ENCODE data around the gene SIGLEC8. TPM values are rescaled to one million over a fixed set of nuclear protein-coding genes. Genes with fewer than 3 reads are reported as not detected.

Gene SIGLEC8
- total RNA-seq, 4 donors from 2014 or later: 0.18 to 13.2 (median 0.52) TPM

DNA sequence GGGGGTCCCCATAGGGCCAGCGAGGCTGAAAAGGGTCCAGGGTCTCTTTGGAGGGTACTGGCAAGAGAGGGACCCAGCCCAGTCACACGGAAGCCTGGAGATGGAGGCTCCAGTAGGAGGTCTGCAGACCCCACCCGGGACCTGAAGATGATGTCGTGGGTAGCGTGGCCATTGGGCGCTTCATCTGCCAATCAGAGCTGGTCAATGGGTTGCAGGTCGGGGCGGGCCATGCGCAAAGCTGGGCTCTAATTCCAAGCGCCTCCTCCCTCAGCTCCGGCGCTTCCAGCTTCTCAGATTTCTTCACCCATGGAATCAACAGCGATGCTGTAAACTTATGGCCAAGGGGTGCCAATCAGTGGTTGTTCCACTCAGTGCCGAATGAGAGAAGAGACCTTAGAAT, 32.4 kb upstream of the SIGLEC8 start:
- TF ChIP-seq POLR2A (IDR thresholded peaks at IDR 0.05) (no peak), CTCF (IDR thresholded peaks at IDR 0.05) (no peak)
- H3K4me1 ChIP-seq: no peaks in the 10 kb centered on the region
- peaks cover 0 to 7% (median 0%) of the 10 kb centered on the region in 3 donors for H3K36me3 ChIP-seq
- H3K27me3 ChIP-seq: no peaks in the 10 kb centered on the region
- no peak for DNase-seq
- no peak overlapping the region for H3K4me3 ChIP-seq
- H3K9me3 ChIP-seq: no peaks in the 10 kb centered on the region
- H3K27ac ChIP-seq: no peak overlapping the region

GRCh38 chr19:51489113-51489512, 30.9 kb upstream of the SIGLEC8 start:
- Histone ChIP-seq H3K36me3 (peaks cover 0 to 7% (median 0%) of the 10 kb centered on the region in 3 donors), H3K9me3 (no peaks in the 10 kb centered on the region), H3K27ac (no peak overlapping the region), H3K4me3 (no peak overlapping the region), H3K4me1 (no peaks in the 10 kb centered on the region), H3K27me3 (no peaks in the 10 kb centered on the region)
- DNase-seq: no peak
- TF ChIP-seq CTCF (IDR thresholded peaks at IDR 0.05) (no peak), POLR2A (IDR thresholded peaks at IDR 0.05) (no peak)

- H3K9me3 ChIP-seq: no peaks in the 10 kb centered on the region
- H3K4me1 ChIP-seq: no peaks in the 10 kb centered on the region
- H3K27me3 ChIP-seq: no peaks in the 10 kb centered on the region
- DNase-seq: no peak
- no peak overlapping the region for H3K27ac ChIP-seq
- H3K4me3 ChIP-seq: no peak overlapping the region
- TF ChIP-seq CTCF (IDR thresholded peaks at IDR 0.05) (no peak), POLR2A (IDR thresholded peaks at IDR 0.05) (no peak)
- peaks cover 0 to 11% (median 0%) of the 10 kb centered on the region in 3 donors for H3K36me3 ChIP-seq
These were observed 30.2 kb upstream of the SIGLEC8 start for GRCh38 chr19:51488491-51488890.

GRCh38 chr19:51485960-51486660, 27.9 kb upstream of the SIGLEC8 start:
- TF ChIP-seq CTCF (IDR thresholded peaks at IDR 0.05): no peak
- no peak for TF ChIP-seq POLR2A (IDR thresholded peaks at IDR 0.05)
- H3K27me3 ChIP-seq: no peaks in the 10 kb centered on the region

GRCh38 chr19:51480590-51480989, 22.3 kb upstream of the SIGLEC8 start:
- H3K9me3 ChIP-seq: no peaks in the 10 kb centered on the region
- peak overlapping the region in 2 of 4 donors; percentile 21 to 56 for H3K4me3 ChIP-seq
- H3K27ac ChIP-seq: no peak overlapping the region
- no peaks in the 10 kb centered on the region for H3K27me3 ChIP-seq
- no peak for TF ChIP-seq POLR2A (IDR thresholded peaks at IDR 0.05)
- no peak for TF ChIP-seq CTCF (IDR thresholded peaks at IDR 0.05)
- peak in 1 of 3 donors; percentile 51 for DNase-seq
- no peaks in the 10 kb centered on the region for H3K4me1 ChIP-seq
- H3K36me3 ChIP-seq: peaks cover 0 to 8% (median 0%) of the 10 kb centered on the region in 3 donors

More at GRCh38 chr19:51485960-51486660, 27.9 kb upstream of the SIGLEC8 start:
- no peak for DNase-seq
- no peaks in the 10 kb centered on the region for H3K9me3 ChIP-seq
- H3K4me3 ChIP-seq: no peak overlapping the region
- H3K27ac ChIP-seq: no peak overlapping the region
- H3K4me1 ChIP-seq: no peaks in the 10 kb centered on the region
- H3K36me3 ChIP-seq: peaks cover 0 to 14% (median 0%) of the 10 kb centered on the region in 3 donors
